Activated naive CD8-positive, alpha-beta T cell treated with anti-CD3 and anti-CD28 coated beads, Interleukin-2, amount 50 U/mL, for 16 hours (primary cell): Measurements from ENCODE around the gene TLR9.
"Not testable (repeated sequence)": the region's sequence is repeated elsewhere in the genome, so short reads cannot be mapped to it uniquely, and the experiment has no call there.

Source experiments
- DNase-seq: peaks from one replicate; pipeline ENCODE4 v3.0.0-alpha.2; 2020; ENCODE audit warnings: low read depth, low spot score

TLR9 gene, protein sequence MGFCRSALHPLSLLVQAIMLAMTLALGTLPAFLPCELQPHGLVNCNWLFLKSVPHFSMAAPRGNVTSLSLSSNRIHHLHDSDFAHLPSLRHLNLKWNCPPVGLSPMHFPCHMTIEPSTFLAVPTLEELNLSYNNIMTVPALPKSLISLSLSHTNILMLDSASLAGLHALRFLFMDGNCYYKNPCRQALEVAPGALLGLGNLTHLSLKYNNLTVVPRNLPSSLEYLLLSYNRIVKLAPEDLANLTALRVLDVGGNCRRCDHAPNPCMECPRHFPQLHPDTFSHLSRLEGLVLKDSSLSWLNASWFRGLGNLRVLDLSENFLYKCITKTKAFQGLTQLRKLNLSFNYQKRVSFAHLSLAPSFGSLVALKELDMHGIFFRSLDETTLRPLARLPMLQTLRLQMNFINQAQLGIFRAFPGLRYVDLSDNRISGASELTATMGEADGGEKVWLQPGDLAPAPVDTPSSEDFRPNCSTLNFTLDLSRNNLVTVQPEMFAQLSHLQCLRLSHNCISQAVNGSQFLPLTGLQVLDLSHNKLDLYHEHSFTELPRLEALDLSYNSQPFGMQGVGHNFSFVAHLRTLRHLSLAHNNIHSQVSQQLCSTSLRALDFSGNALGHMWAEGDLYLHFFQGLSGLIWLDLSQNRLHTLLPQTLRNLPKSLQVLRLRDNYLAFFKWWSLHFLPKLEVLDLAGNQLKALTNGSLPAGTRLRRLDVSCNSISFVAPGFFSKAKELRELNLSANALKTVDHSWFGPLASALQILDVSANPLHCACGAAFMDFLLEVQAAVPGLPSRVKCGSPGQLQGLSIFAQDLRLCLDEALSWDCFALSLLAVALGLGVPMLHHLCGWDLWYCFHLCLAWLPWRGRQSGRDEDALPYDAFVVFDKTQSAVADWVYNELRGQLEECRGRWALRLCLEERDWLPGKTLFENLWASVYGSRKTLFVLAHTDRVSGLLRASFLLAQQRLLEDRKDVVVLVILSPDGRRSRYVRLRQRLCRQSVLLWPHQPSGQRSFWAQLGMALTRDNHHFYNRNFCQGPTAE

DNA sequence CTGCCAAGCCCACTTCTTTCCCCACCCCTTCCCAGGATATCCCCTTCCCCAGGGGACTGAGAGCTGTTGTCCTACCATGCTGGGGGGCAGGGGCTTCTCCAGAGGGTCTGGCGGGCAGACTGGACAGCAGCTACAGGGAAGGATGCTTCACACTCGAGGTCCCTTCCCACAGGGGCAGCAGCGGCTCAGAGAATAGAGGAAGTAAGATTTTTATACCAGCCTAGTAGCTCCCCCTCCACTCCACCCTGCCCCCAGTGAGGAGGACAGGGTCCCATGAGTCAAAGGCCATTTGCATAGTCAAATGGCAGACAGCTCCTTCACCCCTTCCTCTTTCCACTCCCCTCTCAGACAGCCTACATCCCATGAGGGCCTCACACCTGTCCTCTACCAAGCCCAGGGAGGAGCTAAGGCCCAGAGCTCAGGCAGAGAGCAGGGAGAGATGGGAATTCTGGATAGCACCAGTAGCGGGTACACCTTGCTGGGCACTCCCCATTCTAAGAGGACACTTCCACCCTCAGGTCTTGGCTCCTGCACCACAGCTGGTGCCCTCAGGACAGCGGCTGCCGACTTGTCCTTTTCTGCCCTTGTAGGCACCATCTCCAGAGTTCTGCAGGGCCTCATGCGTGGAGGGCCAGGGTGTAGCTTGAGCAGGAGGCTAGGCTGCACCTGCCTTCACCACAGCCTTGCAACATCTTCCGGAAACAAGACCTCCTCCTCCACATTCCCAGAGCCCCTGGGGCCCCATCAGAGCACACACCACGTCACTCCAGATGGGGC, at the start of gene TLR9:
Gene TLR9 (minus strand): TSS at position 194 of the 777 bp plus-strand sequence. CDS start 116 bp downstream, at position 78.
- DNase-seq, result no peak

DNA sequence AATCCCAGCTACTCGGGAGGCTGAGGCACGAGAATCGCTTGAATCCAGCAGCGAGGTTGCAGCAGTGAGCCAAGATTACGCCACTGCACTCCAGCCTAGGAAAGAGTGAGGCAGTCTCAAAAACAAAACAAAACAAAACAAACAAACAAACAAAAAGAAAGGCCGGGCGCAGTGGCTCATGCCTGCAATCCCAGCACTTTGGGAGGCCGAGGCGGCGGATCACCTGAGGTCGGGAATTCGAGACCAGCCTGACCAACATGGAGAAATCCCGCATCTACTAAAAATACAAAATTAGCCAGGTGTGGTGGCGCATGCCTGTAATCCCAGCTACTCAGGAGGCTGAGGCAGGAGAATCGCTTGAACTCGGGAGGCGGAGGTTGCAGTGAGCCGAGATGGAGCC, 49.3 kb upstream of the TLR9 start:
- DNase-seq, result not testable (repeated sequence)

DNA sequence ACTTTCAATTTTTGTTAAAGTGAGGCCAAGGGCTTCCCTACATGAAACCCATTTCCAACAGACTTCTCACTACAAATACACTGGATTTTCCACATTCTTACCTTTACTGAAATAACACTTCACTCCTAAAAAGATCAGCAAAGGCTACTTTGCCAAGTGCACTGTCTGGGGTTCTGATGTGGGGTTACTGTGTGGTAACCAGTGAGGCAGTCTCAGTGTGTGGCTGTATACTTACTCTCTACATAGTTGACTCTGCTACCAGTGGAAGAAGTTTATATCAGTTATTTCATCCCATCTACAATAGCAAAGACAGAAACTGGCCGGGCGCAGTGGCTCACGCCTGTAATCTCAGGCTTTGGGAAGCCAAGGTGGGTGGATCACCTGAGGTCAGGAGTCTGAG, 47.4 kb upstream of the TLR9 start:
- no peak for DNase-seq

- DNase-seq, result not testable (repeated sequence)
Measured at GRCh38 chr3:52272172-52272571, 46.7 kb upstream of the TLR9 start.

GRCh38 chr3:52270252-52270754, 44.9 kb upstream of the TLR9 start:
- DNase-seq, result no peak

- no peak for DNase-seq
Measured at GRCh38 chr3:52269776-52270175, 44.3 kb upstream of the TLR9 start.

DNA sequence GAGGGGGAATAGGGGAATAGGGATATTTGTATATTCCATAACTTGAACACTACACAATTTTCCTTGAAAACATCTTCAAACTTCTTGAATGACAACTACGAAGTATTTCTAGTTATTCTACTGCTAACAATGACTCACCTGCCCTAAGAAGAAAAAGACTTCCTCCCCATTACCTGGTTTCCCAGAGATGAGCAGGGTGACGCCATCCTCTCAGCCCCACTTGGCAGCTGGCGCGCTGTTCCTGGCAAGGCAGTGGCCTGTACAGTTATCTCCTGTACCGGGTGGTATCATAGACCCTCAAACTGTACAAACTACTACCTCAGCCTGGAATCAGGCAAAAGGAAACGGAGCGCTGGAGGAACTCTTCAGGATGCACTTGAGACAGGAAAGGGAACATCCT, 42.6 kb upstream of the TLR9 start:
- DNase-seq, result no peak

DNA sequence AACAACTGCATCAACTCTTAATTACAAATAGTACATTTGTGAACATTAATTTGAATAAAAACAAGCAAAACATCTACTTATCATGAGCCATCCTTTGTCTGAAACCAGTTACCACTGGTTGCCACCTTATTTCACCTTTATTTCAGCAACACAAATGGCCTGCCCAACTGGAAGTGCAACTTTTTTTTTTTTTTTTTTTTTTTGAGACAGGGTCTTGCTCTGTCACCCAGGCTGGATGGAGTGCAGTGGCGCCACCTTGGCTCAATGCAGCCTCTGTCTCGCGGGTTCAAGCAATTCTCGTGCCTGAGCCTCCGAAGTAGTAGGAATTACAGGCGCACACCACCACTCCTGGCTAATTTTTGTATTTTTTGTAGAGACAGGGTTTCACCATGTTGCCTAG, 39.9 kb upstream of the TLR9 start:
- DNase-seq, result no peak

- no peak for DNase-seq
Measured at GRCh38 chr3:52262447-52262846, 37.0 kb upstream of the TLR9 start.

DNA sequence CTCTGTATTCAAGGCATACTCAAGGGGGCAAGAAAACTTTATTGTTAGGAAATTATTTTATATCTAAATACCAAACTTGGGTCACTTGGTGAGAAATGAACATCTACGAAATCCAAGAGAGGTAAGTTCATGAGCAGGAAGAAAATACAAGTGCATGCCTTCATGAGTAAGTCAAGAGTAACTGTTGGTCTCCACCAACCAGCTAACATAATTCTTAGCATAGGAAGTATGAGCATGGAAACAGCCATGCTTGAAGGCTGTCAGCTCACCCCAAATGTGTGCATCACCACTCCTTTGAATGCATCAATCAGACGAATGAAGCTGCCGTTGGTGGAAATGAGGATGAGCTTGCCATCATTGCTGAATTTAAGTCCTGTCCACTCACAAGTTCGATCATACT, 34.0 kb upstream of the TLR9 start:
- no peak for DNase-seq

- no peak for DNase-seq
Measured at GRCh38 chr3:52259035-52259434, 33.6 kb upstream of the TLR9 start.

GRCh38 chr3:52257911-52258310, 32.5 kb upstream of the TLR9 start:
- DNase-seq, result no peak

DNA sequence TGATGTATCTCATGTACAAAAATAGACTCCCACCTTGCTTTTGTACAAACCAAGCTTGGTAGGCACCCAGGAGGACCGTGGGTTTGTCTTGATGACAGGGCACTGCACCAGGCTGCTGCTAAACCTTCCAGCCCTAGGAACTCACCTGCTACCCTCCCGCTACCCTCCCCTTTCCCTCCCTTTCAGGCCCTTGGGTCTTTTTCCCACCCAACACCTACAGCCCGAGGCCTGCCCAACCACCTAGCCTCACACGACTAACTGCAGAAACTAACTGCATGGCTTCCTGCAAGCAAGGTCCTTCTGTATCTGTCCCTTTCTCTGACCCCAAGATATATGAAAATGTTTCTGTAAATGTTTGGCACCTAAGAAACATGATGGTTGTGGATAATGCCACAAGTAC, 31.2 kb upstream of the TLR9 start:
- no peak for DNase-seq

GRCh38 chr3:52256159-52256558, 30.7 kb upstream of the TLR9 start:
- DNase-seq, result no peak

DNA sequence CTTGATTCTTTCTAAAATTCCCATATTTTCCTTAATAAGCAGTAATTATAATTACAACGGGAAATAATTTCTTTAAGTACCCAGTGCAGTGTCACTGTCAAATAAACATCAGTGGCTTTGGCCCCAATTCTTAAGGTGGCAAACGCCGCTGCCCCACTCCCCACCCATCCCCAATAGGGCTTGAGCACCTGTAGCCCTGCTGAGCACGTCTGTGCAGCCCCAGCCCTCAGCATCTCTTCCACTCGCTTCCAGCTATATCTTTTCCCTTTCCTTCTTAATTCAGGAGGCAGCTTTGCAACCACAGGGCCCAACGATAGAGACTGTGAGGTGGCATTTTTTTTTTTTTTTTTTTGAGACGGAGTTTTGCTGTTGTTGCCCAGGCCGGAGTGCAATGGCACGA, 29.2 kb upstream of the TLR9 start:
- no peak for DNase-seq

- peak; percentile 63 for DNase-seq
Measured at GRCh38 chr3:52253314-52254304, 28.2 kb upstream of the TLR9 start.

- no peak for DNase-seq
Measured at GRCh38 chr3:52250122-52250521, 24.7 kb upstream of the TLR9 start.

GRCh38 chr3:52249683-52250082, 24.2 kb upstream of the TLR9 start:
- DNase-seq, result no peak

GRCh38 chr3:52248816-52249547, 23.5 kb upstream of the TLR9 start:
- no peak for DNase-seq

GRCh38 chr3:52248165-52248541, 22.7 kb upstream of the TLR9 start:
- DNase-seq, result no peak
